GM19372 (cell line): ENCODE measurements around the gene CHCHD5.

Experiments used
- ATAC-seq: cut with Tn5 transposase; IDR thresholded peaks from one replicate; pipeline ENCODE4 v1.9.1; 2021; ENCODE audit warnings: mild to moderate bottlenecking, low read depth, moderate library complexity; ENCODE audit not compliant: unreplicated experiment

The CHCHD5 gene

GRCh38 chr2:112623913-112624777, 39.7 kb downstream of the CHCHD5 start:
- ATAC-seq: peak; percentile 68

- ATAC-seq: no peak
Measured at GRCh38 chr2:112625474-112626114, 41.2 kb downstream of the CHCHD5 start.

- no peak for ATAC-seq
Measured at GRCh38 chr2:112626604-112627059, 42.2 kb downstream of the CHCHD5 start.

- no peak for ATAC-seq
Measured at GRCh38 chr2:112627060-112628040, 42.9 kb downstream of the CHCHD5 start.

- no peak for ATAC-seq
Measured at GRCh38 chr2:112629224-112629623, 44.8 kb downstream of the CHCHD5 start.

- ATAC-seq: no peak
Measured at GRCh38 chr2:112629823-112630222, 45.4 kb downstream of the CHCHD5 start.

GRCh38 chr2:112630268-112630667, 45.9 kb downstream of the CHCHD5 start:
- no peak for ATAC-seq

GRCh38 chr2:112633708-112634107, 49.3 kb downstream of the CHCHD5 start:
- no peak for ATAC-seq

- ATAC-seq: no peak
Measured at GRCh38 chr2:112634153-112634873, 49.9 kb downstream of the CHCHD5 start.

- ATAC-seq: no peak
Measured at GRCh38 chr2:112634874-112635157, 50.4 kb downstream of the CHCHD5 start.

- ATAC-seq: peak; percentile 62
Measured at GRCh38 chr2:112636605-112637288, 52.3 kb downstream of the CHCHD5 start.

GRCh38 chr2:112637289-112637660, 52.9 kb downstream of the CHCHD5 start:
- ATAC-seq: no peak
